ENCODE measurements around the gene RMI2.

Gene RMI2

DNA sequence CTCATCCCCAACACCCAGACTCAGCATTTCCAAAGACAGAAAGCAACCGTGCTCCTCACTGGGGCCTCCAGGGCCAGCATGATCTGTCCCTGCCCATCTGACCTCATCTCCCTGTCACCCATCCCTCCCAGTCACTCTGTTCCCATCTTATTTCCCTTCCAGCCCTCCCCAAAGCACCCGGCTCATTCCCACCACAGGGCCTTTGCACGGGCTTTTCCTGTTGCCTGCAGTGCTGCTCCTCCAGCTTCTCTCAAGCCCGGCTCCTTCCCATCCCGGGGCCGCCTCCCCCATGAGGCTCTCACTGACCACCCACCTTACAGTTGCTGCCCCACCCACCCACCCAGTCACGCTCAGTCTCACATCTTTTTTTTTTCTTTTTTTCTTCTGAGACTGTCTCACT, 54.8 kb downstream of the RMI2 start:
- TF ChIP-seq, protein P1, sequence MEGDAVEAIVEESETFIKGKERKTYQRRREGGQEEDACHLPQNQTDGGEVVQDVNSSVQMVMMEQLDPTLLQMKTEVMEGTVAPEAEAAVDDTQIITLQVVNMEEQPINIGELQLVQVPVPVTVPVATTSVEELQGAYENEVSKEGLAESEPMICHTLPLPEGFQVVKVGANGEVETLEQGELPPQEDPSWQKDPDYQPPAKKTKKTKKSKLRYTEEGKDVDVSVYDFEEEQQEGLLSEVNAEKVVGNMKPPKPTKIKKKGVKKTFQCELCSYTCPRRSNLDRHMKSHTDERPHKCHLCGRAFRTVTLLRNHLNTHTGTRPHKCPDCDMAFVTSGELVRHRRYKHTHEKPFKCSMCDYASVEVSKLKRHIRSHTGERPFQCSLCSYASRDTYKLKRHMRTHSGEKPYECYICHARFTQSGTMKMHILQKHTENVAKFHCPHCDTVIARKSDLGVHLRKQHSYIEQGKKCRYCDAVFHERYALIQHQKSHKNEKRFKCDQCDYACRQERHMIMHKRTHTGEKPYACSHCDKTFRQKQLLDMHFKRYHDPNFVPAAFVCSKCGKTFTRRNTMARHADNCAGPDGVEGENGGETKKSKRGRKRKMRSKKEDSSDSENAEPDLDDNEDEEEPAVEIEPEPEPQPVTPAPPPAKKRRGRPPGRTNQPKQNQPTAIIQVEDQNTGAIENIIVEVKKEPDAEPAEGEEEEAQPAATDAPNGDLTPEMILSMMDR (IDR thresholded peaks at IDR 0.05; ENCODE audit: borderline replicate concordance, insufficient read depth, low read depth, low read length): no peak
- no peak overlapping the region for H3K4me3 ChIP-seq (ENCODE audit: low read depth, low read length)

Data from GM12875 (cell line).